Suprapubic skin (tissue), 3 donors: Measurements from ENCODE around the gene PIGN.

Experiments used
- EP300 ChIP-seq: sonication (generic); formaldehyde crosslinking; IDR thresholded peaks from one replicate; pipeline ENCODE4 v1.6.1; 2017; ENCODE audit warnings: antibody characterized with exemption
- POLR2A ChIP-seq, 2 donors: fragments of 450-650 bp; IDR thresholded peaks; one replicate each; pipeline ENCODE4 v1.6.1; 2017; ENCODE audit warnings: antibody characterized with exemption in 2 of 2, mild to moderate bottlenecking in 2 of 2, moderate library complexity in 2 of 2
- TF ChIP-seq, protein P1 (sequence below), 2 donors: fragments of 200-600 bp in 1 of 2; fragments of 450-650 bp in 1 of 2; sonication (generic) in 1 of 2; IDR thresholded peaks; one replicate each; pipeline ENCODE4 v1.5.1; 2016 to 2019; ENCODE audit warnings: antibody characterized with exemption in 2 of 2, mild to moderate bottlenecking in 1 of 2, moderate library complexity in 1 of 2

DNA sequence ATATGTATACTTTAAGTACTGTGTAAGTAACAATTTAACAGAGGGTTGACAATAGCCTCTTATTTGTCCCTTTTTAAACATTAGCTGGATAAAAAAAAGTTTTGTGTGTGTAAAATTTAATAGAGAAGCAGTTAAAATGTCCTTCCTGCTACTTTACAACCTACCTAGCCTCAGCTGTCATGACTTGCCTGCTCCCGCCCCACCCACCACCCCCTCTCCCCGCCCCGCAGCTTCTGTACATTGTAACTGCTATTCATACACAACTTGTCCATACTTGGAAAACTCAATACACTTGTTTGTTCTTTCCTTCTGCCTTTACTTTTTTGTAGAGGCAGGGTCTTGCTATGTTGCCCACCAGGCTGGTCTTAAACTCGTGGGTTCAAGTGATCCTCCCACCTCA lies 19.7 kb upstream of the PIGN start:
- TF ChIP-seq POLR2A (IDR thresholded peaks at IDR 0.05) (no peak), EP300 (no peak)
- TF ChIP-seq, protein P1, sequence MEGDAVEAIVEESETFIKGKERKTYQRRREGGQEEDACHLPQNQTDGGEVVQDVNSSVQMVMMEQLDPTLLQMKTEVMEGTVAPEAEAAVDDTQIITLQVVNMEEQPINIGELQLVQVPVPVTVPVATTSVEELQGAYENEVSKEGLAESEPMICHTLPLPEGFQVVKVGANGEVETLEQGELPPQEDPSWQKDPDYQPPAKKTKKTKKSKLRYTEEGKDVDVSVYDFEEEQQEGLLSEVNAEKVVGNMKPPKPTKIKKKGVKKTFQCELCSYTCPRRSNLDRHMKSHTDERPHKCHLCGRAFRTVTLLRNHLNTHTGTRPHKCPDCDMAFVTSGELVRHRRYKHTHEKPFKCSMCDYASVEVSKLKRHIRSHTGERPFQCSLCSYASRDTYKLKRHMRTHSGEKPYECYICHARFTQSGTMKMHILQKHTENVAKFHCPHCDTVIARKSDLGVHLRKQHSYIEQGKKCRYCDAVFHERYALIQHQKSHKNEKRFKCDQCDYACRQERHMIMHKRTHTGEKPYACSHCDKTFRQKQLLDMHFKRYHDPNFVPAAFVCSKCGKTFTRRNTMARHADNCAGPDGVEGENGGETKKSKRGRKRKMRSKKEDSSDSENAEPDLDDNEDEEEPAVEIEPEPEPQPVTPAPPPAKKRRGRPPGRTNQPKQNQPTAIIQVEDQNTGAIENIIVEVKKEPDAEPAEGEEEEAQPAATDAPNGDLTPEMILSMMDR (IDR thresholded peaks at IDR 0.05) = no peak
